D341Med (cell line): ENCODE results near the gene ARMC2.

Source experiments
- DNase-seq: peaks from one replicate; pipeline ENCODE4 v3.0.0; 2012; ENCODE audit warnings: low spot score

The ARMC2 gene

DNA sequence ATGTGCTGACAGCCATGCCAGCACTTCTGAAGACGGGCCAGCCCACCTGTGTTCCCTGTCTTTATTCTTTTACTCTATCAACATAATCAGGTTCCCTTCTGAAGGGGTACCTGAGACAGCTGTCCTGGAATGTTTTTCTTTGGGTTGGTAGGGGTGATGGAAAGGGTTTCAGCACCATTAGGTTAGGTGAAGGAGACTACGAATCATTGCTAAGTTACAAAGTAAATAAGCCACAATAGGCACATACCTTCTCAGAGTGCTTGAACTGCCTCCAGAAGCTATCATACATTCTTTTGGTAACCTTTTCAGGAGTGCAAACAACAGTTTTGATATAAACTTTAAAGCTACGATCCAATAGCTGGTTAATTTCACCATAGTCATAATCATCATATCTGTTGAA, 140.1 kb downstream of the ARMC2 start:
- DNase-seq, result no peak

DNA sequence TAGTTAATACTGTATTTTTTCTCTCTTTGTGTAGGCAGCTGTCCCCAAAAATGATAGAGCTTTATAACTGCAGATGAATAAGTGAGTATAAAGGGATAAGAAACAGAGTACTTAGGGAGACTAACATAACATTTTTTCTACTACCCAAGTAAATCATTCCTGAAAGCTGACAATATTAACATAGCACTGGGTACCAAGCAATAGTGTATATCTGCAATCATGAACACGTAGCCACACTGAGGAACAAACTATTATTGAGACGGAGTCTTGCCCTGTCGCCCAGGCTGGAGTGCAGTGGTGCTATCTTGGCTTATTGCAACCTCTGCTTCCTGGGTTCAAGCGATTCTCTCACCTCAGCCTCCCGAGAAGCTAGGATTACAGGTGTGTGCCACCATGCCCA, 140.5 kb downstream of the ARMC2 start:
- no peak for DNase-seq

DNA sequence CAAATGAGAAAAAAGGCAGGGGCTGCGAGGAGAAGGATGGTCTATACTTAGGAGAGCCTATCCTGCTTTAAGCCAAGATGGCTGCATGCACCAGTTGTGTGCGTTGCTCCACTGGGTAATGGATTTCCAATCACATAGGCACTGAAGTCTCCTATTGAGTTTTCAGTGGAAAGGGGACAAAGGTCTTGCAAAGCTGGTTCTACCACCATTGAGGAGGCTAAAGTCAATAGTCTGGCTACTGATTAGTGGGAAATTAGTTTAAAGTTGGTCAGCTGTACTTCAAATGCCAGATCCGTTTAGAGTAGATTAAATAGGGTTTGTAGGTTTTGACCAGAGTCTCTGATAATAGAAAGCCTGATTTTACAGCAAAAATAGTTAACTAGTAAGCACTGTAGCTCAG, 141.5 kb downstream of the ARMC2 start:
- no peak for DNase-seq

DNA sequence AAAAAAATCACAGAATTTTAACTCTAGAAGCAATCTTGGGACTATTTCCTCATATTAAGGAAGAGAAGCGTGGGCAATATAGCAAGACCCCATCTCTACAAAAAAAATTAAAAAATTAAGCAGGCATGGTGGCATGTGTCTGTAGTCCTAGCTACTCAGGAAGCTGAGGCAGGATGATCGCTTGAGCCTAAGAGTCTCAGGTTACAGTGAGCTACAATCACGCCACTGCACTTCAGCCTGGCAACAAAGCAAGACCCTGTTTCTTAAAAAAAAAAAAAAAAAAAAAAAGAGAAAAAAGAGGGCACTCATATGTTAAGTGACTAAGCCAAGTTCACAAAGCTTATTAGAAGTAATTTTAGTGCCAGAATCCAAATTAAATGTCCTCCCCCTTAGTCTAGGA, 145.7 kb downstream of the ARMC2 start:
- no peak for DNase-seq

DNA sequence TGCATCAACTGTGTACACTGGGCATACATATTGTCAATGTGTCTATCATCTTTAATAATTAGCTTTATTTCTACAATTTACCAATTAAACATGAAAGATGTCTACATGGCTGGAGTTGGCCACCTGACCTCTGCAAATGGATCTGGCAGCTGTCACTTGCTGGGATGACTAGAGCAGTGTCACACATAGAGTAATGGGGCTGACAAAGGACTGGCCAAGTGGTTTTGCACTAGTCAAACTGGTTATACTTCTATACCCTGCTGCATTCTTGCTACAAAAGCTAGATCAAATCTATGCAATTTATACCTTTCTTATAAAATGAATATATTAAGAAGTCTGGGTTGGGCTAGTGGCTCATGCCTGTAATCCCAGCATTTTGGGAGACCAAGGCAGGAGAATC, 147.1 kb downstream of the ARMC2 start:
- no peak for DNase-seq

DNA sequence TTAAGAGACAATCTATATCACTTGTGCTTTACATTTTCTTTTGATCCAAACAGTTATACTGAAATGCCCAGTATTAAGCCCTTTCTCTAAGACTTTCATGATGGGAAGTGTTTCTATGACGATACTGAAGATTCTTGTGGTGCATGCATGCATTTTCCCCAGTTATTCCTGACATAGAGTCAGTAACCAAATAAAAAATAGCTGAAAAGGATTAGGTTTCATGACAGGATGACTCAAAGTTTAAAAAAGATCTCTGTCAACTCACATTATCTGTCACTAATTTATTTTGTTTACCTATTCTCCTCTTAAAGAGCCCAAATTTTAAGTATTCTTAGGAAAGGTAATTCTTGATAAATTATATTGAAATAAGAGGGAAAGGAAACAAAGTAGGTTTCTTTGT, 148.0 kb downstream of the ARMC2 start:
- DNase-seq, result no peak

DNA sequence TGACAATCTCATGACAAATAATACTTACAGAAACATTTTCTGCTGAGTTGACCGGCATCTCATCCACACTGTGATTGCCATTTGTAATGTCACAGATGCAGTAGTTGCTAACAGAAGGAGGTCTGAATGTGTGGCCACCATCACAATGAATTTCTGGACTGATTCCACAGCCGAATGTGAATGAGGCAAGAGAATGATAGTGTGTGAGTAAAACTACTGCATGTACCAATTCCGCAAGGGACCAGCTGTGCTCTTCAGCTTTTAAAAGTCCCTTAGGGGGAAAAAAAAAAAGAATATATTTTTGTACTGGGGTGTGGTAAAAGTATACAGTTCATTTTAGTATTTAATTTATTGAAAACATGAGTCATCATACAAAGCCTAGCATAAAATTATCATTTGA, 150.3 kb downstream of the ARMC2 start:
- DNase-seq, result no peak

DNA sequence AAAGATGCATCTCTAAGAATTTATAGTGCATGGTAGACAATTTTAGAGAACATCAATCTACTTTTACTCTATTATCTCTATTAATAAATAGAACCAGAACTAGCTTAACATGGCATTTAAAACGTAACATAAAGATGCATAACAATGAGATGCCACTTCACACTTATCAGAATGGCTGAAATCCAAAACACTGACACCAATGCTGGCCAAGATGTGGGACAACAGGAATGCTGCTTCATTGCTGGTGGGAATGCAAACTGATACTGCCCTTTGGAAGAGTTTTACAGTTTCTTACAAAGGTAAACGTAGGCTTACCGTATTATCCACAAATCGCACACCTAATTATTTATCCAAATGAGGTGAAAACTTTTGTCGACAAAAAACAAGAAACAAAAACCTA, 151.2 kb downstream of the ARMC2 start:
- DNase-seq, result no peak

DNA sequence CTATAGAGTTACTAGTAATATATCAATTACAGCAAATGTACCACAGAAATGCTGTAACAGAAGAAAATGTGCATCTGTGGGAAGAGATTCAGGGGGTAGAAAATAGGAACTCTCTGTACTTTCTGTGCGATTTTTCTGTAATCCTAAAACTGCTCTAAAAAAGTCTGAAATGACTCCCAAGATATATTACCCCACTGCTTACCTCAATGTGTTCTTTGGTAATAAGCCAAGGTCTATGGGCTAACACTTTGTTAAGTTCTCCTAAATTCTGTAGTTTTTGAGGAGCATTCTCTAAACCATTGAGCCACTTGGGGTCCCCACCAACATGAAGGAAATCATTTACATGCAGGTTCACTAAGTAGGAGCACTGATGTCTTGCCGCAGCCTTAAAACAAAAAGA, 152.1 kb downstream of the ARMC2 start:
- DNase-seq, result no peak

DNA sequence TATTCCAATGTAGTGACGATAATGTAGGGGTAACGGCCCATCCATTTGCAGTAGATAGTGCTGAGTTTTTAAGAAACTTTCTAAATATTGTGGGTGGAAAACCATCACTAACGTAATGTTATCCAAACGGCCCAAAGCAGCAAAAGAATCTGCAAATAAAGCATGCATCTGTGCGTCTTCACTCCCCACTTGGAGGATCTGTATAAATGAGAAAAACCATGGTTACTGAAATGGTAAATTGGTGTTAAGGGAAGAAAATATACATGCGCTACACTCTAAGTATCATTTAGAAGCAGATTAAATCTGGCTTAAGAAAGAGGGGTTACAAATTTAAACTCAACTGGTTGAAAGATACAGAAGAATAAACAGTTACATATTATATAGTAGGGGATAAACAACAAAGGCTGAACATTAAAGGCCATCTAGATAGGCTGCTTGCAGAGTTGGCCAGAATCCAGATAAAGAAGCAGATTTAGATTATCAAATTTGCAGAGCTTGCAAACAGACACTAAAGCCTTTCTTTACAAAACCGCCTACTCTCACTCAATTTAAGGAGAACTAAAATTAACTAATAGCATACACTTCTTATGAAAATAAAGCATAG, 153.2 kb downstream of the ARMC2 start:
- no peak for DNase-seq

DNA sequence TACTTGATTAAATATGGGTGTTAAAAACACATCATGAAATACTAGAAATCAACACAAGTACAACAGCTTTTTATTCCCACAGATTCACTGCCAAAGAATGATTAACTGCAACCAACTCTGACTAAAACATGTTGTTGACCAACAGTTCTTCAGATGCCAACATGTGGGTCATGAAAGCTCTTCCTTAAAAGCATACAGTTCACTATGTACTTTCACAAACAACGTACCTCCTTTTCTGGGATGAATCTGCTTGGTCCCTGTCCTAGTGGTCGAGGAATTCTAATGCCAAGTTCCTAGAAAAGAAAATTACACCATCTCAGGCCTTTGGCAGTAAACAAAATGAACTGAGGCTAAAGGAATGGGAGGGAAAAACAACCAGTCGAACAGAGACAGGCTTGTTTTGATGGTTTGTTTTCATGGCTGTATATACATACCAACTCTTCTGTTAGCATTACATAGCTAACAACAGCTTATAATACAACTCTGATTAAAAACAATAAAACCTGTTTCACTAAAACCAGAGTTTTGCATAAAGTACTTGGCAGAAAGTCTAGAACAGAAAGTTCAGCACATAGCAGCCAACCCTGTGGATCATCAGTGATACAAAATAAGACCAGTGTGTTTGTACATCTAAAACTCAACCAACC, 154.0 kb downstream of the ARMC2 start:
- DNase-seq, result no peak

DNA sequence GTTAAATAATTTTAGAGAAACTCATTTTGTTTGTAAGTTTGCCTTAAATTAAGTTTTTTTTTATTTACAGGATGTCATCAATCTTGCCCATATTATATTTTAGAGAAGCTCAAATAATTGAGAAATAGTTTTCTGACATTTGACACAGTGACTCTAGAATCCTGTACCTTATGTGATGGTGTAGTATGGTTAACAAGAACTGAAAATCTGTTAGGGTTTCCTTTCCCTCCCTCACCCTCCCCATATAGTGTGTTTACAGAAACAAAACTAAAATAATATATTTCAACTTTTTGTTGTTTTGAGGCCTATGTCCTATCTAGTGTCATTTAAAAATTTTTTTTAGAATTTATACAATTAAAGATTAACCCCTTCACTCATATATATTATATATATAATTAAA, 154.7 kb downstream of the ARMC2 start:
- DNase-seq, result no peak

DNA sequence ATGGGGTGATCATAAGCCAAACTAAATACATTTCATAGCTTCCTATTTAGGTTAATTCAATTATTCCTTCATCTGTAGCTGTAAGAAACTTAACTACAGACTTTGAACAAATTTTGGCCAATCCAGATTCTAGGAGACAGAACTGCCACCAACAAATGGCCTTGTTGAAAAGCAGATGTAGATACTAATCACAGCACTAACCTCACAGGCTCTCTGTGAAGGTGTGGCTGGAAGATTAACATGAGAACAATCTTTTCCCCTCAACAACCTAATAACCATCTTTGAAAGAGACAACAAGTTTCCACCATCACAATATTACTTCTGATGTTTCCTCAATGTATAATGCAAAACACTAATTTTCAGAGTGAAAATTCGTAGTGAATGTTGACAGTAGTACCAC, 158.6 kb downstream of the ARMC2 start:
- no peak for DNase-seq

DNA sequence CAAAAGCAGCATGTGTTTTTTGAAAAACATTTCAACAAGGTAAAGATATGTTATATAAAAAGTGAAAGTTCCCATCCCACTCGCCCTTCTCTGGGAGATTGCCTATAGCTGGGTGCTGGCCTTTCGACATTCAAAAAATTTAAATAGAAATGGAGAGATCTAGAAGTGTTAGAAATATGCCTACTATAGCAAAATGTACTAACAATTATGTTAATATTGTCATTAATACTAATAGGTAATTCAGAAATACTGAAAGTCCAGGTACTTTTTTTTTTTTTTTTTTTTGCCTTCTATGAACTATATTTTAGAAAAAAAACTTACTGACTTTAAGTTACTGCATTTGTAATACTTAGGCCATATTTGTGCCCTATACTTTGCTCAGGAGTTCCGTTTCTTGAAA, 159.3 kb downstream of the ARMC2 start:
- DNase-seq, result no peak

DNA sequence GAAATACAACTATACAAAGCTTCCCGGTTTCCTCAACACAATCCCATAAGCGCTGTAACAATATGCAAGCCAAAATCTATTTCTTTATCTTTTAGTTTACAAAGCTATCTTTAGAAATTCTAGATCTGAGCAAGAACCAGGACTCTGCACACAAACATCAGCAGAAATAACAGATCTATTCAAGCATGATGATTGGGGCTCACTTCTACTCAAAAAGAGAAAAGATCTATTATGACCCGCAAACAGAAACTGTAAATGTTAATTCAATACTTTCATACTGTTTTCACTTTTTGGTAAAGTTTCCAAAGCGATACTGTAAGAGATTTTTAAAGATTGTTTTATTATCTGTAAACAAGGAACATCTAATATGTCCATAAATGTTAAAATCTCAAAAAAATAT, 159.8 kb downstream of the ARMC2 start:
- DNase-seq, result no peak

DNA sequence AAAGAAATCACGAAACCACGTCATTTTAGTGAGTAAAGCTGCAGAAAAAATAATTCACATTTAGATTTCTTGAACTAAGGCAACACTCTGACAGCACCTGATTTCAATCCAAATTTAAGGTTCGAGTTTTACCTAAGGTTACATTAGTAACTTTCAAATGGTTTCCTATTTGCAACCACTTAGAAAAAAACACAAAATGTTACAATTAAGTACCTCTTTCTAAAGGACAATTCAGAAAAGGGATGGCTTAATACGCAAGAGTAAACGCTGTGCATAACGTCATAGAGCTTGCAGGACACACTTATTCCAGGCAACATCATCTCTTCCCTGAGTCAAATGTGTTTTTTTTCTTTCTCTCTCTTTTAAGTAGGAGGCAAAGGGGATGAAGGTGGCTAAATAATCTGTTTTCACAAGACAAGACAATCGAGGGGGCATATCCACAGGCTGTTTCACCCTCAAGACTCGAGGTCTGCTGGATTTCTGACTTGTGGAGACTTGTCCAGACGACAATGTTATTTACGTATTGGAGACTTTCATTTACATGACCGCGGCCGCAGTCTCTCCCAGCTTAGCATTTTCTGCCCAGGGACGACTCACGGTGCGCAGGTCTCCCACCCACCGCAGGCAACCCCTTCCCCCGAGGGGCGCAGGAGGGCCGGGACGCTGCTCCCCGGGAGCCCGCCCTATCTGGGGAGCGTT, 160.5 kb downstream of the ARMC2 start:
- no peak for DNase-seq

DNA sequence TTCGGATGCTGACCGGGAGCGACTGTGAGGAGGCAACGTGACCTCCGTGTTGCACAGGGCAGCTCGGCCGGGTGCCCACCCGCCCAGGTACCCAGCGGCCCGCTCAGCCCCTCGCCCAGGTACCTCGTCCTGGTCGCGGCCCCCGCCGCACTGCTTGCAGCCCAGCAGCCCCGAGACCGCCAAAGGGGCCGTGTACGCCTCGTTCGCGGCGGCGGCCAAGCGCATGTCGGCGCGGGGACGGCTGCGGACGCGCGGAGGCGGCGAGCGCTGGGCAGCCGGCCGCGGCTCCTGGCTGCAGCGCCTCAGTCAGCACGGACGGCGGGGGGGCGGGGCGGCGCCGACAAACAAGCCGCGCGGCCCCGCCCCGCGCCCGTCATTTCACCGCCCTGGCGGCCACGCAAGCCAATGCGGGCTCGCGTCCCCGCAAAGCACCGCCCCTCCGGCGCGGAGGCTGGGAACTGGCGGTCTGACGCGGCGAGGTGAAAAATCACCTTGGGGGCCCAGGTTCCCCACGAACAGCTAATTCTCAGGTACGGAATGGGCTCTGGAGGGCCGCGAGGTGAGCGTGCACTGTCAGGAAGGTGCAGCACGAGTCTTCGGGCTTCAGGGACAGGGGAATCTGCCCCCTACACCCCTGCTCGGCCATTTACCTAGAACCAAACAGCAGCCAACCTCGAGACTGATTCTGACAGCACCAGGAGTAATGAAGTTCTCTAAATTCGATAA, 161.2 kb downstream of the ARMC2 start:
- peak; percentile 95 for DNase-seq

DNA sequence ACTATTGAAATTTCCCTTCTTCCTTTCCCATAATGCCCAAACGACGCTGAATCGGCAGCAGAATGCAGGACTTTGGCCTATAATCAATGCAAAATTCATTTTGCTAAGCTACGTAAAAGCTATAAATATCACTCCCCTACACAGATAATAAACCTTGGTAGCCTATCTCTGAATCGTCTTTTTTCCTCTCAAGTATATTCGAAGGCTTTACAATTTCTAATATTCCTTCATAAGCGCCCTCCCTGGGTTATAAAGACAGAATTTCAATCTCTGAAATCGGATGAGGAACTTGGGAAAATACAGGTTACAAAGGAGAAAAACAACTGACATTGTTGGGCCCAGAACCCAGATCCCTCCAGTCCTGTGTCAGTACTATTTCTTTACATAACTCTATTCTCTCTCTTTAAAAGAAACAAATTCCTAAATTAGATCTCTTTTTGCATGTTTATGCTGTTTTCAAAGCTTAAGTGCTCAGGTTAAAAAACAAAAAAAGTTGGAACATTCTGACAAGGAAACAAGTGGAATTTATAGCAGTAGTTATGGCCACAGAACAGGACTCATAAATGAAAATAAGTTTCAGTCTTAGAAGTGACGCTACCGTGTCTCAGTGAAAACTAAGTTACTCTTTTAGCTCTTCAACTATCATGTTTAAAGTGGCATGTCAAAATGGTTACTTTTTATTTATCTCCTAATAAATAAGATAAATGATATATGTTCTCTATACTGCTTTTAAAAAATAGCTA, 161.9 kb downstream of the ARMC2 start:
- DNase-seq, result no peak

DNA sequence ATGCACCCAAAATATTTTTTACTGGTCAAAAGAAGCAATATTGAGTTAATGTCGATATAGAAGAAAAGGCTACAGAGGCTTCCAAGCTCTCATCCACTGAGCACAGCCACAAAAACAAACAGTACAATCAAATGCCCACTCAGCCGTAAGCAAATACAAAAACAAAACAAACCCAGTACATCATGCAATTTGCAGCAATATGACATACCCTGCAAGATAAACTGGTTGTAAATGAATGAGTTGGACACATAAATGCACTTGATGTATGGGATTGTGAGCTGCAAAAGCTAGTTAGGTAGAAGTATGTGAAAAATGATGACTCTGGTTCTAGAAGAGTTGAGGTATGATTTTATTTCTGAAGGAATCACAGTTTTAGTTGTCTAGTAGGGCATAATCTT, 162.5 kb downstream of the ARMC2 start:
- no peak for DNase-seq

DNA sequence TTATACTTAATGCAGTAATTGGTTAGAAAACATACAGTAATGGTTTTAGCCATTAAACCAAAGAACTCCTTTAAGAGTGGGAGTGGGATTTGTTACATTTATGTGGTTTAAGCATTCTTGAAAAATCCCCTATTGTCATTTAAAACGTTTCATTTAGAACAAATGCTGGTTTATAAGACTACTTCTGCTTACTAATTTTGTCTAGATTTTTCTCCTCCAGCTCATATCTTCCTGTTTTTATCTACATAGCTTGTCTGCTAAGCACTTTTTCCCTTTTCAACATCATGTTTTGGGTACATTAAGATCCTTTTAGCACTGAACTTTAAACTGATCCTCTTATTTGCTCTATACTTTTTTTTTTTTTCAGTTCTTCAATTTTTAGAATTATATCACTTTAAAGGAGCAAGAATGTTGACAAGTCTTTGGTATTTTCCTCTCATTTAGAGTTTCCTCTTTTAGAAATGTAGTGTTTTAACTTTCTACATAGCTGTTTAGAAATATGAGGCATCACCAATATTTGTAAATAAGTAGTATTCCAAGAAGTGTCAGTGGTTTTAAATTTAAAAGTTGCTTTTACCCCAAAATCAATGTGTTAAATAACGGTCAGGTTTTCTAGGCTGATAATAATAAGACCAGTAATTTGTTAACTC, 165.6 kb downstream of the ARMC2 start:
- DNase-seq, result no peak

DNA sequence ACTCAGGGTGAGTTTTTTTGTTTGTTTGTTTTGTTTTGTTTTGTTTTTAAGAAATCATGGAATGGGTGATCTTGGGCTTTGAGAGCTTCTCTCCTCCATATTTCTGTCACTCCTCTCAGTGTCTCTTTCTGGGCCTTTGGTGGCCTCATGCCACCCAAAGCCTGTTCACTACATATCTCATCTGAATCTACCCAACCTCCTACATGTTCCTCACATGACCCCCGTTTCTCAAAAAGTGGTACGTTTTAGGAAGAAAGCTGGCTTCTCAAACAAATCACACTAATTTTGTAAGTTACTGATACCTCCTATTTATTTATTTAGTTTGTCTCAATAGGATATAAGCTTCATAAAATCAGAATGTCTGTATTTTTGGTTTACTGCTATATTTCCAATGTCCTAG, 166.4 kb downstream of the ARMC2 start:
- no peak for DNase-seq

DNA sequence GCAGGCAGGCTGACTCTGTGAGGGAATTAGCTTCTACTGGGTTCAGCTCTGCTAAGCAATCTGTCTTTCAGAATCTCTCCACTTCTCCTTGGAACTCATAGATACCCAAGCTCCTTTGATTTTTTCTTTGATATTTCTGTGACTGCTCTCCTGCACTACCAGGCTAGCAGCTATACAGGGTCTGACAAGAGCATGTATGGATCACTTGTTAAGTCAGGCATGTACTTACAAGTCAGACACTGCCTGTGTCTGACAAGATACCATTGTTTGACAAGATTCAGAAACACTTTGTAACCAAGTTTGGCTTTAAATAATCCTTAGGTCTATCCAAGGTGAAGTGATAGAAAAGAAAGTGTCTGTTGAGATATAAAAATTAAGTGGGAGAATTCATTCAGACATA, 167.0 kb downstream of the ARMC2 start:
- DNase-seq, result no peak
